GM18873 (cell line): ENCODE data around the gene CNNM3.
A peak's percentile ranks its signal among the peaks of the same experiment; 100 is the strongest.
"Not testable (repeated sequence)": the region's sequence is repeated elsewhere in the genome, so short reads cannot be mapped to it uniquely, and the experiment has no call there.

Experiments
- ATAC-seq: cut with Tn5 transposase; IDR thresholded peaks from one replicate; pipeline ENCODE4 v1.9.1; 2021; ENCODE audit warnings: mild to moderate bottlenecking, moderate library complexity, moderate number of reproducible peaks; ENCODE audit not compliant: unreplicated experiment, low FRiP score

CNNM3 gene

GRCh38 chr2:96816127-96816835, at the start of gene CNNM3:
TSS of gene CNNM3 (plus strand) at chr2:96816268. CDS start at chr2:96816278, 10 bp downstream.
- ATAC-seq = peak; percentile 73

GRCh38 chr2:96767135-96767871, 48.8 kb upstream of the CNNM3 start:
- no peak for ATAC-seq

DNA sequence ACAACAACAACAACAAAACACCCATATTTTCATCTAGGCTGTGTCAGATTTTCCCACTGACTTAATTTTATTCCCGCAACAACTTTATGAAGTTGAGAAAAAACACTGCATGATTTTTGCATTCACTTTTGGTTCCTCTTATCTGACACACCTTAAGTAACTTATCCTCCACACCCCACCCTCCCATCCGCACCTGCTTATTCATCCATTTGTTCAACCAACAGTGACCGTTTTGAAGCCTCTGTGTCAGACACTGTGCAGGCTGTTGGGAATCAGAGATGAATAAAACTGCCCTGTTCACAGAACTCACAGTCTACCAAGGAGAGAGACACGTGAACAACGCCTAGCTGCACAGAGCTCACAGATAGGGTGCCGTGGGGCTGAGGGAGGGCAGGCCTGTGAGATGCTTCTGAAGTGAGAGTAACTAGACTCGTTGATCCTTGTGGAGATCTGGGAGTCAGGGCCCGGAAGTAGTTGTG, 47.9 kb upstream of the CNNM3 start:
- ATAC-seq = no peak

DNA sequence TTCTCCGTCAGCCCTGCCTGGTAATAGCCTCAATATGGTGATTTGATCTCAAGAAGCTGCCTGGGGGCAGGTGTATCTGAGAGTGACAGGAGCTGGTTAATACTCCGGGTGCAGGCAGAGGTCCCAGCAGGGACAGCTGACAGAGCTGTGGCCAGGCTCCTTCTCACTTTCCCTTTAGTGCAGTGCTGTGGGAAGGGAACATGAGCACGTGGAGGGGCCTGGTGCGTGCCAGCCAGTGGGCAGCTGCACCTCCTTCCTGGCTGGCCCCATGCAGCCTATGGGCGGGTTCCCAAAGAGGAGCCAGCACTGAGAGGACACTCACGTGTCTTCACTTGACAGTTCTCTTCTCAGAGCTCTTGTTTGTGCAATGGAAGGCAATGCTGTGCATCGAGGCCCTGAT, 46.3 kb upstream of the CNNM3 start:
- ATAC-seq = no peak

- ATAC-seq = no peak
Measured at GRCh38 chr2:96770442-96771202, 45.4 kb upstream of the CNNM3 start.

GRCh38 chr2:96771796-96772618, 44.1 kb upstream of the CNNM3 start:
- no peak for ATAC-seq

GRCh38 chr2:96772903-96773671, 43.0 kb upstream of the CNNM3 start:
- no peak for ATAC-seq

DNA sequence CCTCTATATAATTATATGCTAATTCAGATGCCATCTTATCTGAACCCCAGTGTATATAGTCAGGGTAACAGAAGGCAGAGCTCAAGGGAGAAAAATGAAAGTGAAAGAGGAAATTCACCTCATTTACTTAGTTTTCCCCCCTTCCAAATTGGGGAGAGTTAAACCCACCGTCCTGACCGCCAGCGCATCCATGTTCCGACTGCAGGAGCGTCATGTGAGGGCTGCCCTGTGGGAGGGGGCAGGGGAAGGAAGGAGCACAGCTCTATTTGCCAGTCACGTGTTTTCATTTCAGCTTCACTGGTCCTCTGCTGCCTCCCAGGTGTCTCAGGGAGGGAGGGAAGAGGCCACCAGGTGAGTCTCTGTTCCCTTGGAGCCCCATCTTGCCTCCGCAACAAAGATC, 42.1 kb upstream of the CNNM3 start:
- ATAC-seq = no peak

DNA sequence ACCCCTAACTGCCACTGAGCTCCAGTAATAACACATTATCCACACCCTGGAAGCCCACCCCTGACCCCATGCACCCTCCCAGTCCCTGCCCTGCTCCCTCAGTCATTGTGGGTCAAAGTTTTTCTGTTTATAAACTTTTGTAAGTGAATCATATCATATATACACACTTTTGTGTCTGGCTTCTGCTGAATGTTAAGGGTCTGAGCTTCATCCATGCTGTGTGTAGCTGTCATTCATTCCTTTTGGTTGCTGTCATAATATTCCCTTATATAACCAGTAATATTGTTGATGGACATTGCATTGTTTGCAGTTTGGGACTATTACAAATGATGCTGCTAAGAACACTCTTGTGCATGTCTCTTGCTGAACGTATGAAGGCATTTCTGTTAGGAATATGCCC, 40.9 kb upstream of the CNNM3 start:
- ATAC-seq = no peak

- ATAC-seq = no peak
Measured at GRCh38 chr2:96783388-96783787, 32.7 kb upstream of the CNNM3 start.

GRCh38 chr2:96787411-96787810, 28.7 kb upstream of the CNNM3 start:
- ATAC-seq = no peak

GRCh38 chr2:96788442-96789244, 27.4 kb upstream of the CNNM3 start:
- ATAC-seq = no peak

GRCh38 chr2:96789245-96789617, 26.8 kb upstream of the CNNM3 start:
- no peak for ATAC-seq

DNA sequence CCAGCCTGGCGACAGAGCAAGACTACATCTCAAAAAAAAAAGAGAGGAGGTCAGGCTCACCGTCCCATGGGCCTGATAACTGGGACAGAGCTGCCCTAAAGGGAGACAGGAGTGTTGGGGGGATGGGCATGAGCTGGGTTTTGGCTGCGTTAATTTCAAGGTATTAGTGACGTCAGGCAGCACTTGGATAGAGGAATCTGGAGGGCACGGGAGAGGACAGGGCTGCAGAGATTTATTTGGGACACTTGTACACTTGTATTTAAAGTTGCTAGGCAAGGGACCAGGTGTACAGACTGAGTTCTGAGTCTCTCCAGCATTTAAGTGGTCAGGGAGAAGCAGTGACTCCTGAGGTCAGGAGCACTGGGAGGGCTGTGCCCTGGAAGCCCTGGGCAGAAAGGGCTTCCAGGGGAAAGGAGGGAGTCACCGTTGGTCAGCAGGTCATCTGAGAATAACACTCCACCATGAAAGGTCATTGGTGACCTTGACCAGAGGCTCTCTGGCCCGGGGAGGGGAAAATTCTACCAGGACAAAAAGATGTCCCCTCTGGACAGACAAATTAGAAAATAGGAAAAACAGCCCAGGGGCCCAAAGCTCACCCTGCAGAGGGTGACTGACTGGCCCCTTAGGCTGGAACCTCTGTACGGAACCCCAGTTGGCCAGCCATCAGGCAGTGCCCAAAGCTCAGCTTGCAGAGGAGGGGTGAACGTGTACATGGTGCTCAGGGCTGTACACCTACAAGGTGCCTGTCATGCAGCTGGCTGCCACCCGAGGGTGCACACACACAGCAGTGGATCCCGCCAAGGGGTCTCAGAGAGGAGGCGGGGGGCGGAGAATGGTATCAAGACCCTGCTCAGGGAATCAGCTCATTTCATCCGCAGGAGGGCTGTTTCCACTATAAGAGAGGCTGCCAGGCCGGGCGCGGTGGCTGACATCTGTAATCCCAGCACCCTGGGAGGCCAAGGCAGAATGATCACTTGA, 23.0 kb upstream of the CNNM3 start:
- no peak for ATAC-seq

DNA sequence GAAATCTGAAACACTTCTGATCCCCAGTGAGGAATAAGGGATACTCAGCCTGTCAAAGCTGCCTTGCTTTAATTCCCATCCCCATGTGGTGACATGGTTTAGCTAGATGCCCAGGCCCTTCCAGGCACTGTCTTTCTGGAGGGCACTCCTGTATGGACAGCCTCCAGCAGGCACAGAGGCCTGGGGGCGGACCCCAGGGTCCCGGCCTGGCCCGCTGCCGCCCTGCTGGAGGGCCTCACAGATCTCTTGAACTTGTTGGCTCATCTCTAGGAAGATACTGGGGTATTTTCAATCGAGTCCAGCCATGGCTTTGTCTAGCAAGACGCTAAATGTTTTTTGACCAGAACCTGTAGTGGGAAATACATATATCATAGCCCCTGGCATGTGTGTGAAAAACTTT, 21.0 kb upstream of the CNNM3 start:
- ATAC-seq = no peak

- not testable (repeated sequence) for ATAC-seq
Measured at GRCh38 chr2:96796497-96796896, 19.6 kb upstream of the CNNM3 start.

DNA sequence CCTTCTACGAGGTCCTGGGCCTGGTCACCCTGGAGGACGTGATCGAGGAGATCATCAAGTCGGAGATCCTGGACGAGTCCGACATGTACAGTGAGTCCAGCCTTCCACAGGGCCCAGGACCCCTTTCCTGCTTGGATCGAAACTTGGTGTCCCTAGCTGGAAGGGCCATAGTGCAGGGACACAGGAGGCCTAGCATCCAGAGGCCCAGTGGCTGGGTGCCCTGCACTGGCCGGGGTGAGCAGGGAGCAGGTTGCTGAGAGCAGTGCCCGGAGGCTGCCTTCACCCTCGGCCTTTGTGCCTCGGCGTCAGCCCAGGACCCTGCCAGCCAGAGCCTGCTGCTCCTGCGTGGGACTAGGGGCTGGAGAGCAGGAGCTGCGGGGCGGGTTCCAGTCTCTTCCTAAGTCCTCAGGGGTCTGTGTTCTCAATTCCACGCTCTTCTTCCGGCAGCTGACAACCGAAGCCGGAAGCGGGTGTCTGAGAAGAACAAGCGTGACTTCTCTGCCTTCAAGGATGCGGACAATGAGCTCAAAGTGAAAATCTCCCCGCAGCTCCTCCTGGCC, 18.9 kb upstream of the CNNM3 start:
- no peak for ATAC-seq
